ENCODE results near the gene PRR16. TPM values are rescaled to one million over a fixed set of nuclear protein-coding genes. Genes with fewer than 3 reads are reported as not detected.

Gene PRR16
- total and polyA plus RNA-seq, 2 donors: 7.6 to 11.9 TPM

Small RNA genes lying within 50 kb of the gene (small RNA-seq; reads per million reads assigned to genes)
- not detected for gene PRELID3BP8
- not detected for gene RNU4-69P

Measured in urinary bladder (tissue), 2 donors.